ENCODE results near the gene MARVELD1.
A peak's percentile ranks its signal among the peaks of the same experiment; 100 is the strongest.

MARVELD1 gene

DNA sequence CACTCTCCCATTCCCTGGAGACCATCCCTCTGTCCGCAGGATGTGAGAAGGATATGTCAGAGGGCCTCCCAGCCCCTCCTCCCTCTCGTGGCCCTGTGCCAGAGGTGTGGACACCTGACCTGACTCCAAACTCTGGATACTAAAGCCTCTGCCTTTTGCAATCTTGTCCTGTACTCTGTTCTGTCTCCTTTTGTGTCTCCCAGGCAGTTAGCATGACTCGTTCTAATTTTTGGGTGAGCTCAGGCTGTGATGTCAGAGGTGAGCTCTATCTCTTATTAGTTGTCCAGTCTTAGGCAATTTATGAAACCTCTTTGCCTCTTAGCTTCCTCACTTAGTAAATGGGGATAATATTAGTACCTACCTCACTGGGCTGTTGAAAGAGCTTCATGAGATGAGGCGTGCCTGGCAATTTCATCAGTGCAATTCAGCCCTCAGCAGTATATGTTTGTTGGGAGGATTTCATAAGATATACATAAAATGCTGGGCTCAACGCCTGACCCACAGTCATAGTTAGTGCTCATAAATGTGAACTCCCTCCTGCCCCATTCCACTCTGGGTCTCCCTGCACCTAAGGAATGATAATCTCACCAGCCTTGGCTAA lies 10.9 kb downstream of the MARVELD1 start:
- DNase-seq = no peak

- DNase-seq = no peak
Observed at GRCh38 chr10:97726636-97727178, 13.2 kb downstream of the MARVELD1 start.

- DNase-seq = no peak
Observed at GRCh38 chr10:97729014-97729413, 15.5 kb downstream of the MARVELD1 start.

DNA sequence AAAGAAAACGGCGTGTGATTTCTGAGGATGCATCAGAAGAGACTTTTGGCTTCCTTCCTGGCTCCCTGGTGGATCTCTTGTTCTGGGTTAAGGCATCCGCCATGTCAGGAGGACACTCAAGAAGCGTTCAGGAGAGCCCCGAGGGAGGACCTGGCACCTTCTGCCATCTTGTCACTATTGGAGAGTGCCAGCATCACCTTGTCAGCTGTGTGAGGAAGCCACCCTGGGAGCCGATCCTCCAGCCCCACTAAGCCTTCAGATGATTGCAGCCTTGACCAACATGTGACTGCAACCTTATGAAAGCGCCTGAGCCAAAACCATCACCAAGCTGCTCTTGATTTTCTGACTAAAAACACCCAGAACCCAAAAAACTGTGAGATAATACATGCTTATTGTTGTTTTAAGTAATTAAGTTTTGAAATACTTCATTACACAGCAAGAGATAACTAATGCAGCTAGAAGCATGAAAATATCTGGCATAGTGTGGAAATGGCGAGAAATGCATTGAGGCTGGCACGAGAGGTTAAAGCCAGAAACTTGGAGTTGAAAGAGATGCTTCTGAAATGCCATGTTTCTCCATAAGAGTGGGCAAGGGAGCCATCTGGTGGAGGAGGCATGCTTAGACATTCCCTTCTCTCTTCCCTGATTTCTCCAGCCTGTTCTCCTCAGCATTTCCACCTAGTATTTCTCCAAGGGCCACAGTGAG lies 18.0 kb downstream of the MARVELD1 start:
- peak; percentile 40 for DNase-seq

DNA sequence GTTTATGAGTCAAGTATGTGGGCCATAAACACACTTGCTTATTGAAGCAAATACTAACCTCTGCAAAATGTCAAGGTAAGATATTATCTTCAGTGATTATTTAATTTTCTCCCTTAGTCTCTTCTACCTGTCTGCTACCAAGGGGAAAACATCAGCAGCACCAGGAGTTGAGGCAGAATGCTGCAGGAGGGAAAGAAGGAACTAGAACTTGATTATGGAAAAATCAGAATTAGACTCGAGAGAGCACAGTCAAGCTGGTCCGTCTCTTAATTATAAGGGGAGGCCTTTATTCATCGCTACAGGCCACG lies 18.5 kb downstream of the MARVELD1 start:
- DNase-seq = no peak

GRCh38 chr10:97733256-97733655 lies 19.7 kb downstream of the MARVELD1 start:
- DNase-seq = no peak

DNA sequence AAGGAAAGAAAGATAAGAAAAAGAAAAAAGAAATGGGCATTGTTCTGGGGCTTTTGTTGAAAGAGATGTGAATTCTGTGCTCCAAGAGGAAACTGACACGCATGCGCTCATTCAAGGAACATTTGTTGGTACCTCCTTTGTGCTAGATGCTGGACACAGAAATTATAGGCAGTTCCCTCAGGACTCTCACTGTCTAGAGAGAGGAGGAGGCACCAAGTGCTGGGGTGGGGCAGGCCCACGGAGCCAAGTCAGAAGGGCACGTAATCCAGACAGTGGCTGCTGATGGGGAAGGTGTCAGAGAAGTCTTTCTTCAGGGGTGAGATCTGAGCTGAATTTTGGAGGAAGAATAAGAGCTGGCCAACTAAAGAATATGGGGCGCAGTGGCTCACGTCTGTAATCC lies 20.5 kb downstream of the MARVELD1 start:
- no peak for DNase-seq

- no peak for DNase-seq
Observed at GRCh38 chr10:97736403-97736901, 22.9 kb downstream of the MARVELD1 start.

- peak; percentile 97 for DNase-seq
Observed at GRCh38 chr10:97736902-97737769, 23.6 kb downstream of the MARVELD1 start, which contains the start of gene ZFYVE27. TSS of gene ZFYVE27 (plus strand) at chr10:97737128. CDS start at chr10:97738478, 1,350 bp downstream.

- no peak for DNase-seq
Observed at GRCh38 chr10:97737770-97738265, 24.3 kb downstream of the MARVELD1 start.

DNA sequence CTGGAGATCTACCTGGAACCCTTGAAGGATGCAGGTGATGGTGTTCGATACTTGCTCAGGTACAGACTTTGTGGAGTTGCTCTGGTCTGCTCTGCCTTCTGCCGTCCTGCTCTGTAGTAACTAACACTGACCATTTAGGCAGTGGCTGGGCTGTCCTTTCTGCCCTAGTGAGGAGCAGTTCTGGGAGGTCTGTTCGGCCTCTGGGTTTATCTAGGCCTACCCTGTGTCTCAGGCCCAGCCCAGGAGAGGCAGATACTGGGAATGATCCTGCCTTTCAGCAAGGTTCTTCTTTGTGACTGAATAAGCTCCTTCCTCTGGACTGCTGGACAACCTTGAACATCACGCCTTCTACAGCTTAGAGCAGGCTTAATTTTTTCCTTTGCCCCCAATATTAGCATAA lies 25.1 kb downstream of the MARVELD1 start:
- no peak for DNase-seq

- no peak for DNase-seq
Observed at GRCh38 chr10:97740613-97741012, 27.1 kb downstream of the MARVELD1 start.

GRCh38 chr10:97743169-97743943 lies 29.8 kb downstream of the MARVELD1 start:
- DNase-seq = no peak

DNA sequence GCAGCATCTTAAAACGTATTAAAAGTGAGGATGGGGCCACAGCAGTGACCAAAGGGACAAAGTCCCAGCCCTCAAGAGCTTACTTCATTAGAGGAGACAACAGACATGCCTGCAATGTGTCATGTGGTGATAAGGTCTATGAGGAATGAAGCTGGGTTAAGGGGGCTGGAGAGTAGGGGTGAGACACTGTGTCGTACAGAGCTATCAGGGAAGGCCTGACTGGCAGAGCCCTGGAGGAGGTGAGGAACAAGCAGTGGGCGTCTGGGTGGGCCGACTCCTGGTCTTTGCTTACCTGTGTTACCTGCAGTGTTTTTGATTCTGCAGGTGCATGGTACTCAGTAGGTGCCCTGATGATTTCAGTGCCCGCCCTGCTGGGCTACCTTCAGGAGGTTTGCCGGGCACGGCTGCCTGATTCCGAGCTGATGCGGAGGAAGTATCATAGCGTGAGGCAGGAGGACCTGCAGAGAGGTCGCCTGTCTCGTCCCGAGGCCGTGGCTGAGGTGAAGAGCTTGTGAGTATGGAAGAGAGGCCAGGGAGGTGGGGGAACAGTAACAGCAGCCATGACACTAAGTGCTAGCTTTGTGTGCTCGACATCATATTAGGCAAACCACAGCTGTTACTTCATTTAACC lies 31.0 kb downstream of the MARVELD1 start:
- no peak for DNase-seq

DNA sequence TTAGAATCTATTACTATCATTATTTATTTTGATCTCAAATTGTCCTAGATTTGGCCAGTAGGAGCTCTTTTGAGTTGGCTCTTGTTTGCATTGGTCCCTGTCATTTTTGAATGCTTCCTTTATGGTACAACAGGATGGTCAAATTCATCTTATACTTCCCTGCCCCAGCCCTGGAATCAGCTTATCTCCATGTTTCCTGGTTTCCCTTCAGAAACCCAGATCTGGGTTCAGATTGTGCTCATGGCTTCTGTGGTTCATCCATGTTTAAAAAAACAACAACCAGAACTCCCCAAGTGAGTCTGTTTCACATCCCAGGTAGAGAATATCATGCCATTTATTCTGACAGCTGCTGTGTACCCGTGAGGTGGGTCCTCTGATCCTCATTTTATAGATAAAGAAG lies 34.0 kb downstream of the MARVELD1 start:
- no peak for DNase-seq

DNA sequence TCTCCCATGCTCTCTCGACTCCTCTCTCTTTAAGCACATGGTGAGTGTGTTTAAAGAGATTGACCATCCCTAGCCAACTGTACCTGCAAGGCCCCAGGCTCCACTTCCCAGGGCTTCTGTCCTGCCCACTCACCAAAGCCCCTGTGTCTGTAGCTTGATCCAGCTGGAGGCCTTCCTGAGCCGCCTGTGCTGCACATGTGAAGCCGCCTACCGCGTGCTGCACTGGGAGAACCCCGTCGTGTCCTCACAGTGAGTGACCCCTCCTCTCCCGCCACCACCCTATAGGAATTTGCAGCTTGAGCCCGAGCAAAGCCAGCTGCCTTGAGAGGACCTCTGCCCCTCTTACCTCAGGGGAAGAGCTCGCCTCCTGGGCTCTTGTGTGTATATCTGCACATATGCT lies 34.6 kb downstream of the MARVELD1 start:
- DNase-seq = no peak

DNA sequence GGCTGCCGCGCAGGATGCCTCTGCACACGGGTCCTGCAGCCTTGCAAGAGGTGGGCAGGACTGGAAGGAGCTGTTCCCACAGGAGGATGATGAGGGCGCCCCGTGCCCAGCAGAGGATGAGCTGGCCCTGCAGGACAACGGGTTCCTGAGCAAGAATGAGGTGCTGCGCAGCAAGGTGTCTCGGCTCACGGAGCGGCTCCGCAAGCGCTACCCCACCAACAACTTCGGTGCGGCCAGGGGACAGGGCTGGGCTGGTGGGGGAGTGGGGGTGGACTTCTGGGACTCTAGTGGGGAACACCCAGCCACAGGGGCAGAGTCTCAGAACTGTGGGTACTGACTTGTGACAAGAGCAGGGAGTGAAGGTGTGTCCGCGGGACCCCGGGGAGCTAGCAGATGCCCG lies 39.4 kb downstream of the MARVELD1 start:
- DNase-seq = no peak

DNA sequence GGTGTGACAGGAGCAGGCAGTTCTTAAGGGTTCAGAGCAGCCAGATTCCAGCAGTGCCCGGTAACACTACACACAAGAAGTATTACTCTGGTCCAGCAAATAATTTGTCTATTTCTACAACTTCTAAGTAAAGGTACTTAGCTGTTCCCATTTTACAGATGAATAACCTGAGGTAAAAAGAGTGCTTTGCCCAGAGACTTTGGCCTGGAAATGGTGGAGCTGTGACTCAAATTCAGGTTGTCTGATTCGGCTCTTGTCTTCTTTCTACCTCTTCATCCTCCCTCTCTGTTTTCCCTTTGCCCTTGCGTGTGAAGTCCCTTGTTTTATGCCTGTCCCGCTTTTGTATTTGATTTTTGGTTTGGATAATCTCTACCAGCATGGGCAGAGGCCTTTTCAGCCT lies 41.2 kb downstream of the MARVELD1 start:
- no peak for DNase-seq

GRCh38 chr10:97755718-97756117 lies 42.2 kb downstream of the MARVELD1 start:
- no peak for DNase-seq

DNA sequence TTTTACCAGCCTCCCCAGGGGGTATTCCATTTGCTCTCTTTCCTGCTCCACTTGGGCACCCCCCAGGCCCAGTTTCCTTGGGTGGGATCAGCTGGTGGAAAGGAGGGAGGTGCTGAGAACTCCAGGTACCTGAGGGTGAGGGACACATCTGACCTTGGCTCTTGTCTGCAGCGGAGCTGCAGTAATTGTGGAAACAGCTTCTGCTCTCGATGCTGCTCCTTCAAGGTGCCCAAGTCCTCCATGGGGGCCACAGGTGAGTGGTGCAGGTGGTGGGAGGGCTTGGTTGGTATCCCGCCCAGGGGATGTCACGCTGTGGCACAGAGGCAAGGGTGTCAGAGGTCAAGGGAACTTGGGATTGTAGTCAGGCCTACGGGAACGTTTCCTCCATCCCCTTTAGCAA lies 43.9 kb downstream of the MARVELD1 start:
- no peak for DNase-seq

DNA sequence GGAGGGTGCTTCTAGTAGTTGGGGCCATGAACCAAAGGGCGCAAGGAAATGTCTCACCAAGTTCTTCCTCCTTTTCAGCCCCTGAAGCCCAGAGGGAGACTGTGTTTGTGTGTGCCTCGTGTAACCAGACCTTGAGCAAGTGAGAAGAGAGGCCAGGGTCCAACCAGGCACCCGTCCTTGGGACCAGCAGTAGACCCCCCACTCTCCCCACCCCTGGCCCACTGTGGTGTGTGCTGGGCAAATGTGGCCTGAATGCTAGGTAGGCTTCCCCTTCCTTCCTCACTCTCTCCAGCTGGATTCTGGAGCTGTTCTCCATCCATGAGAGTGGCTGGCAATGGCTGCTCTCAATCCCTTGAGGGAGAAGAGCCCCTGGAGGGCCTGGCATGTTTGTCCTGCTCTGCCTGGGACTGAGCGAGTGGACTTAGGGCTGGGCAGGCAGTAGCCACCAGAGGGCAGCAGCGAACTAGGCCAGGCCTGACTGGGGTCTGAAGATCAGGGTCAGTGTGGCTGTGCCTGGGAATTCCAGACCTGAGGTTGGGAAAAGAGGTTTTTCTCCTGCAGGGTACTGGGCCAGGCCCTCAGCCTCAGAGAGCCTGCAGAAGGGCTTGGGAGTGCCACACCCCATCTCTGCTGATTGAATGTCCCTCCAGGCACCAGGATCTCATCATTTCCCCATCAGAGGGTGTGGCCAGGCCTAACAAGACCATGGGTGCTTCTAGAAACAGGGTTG lies 45.8 kb downstream of the MARVELD1 start:
- DNase-seq = no peak
